ENCODE results near the gene WDR5.
A peak's percentile ranks its signal among the peaks of the same experiment; 100 is the strongest.

- TF ChIP-seq POLR2AphosphoS5 (IDR thresholded peaks at IDR 0.05) (peak in 1 of 3 donors; percentile 6), POLR2A (IDR thresholded peaks at IDR 0.05) (no peak), CTCF (IDR thresholded peaks at IDR 0.05) (no peak)
These were observed 29.8 kb downstream of the WDR5 start for GRCh38 chr9:134165357-134166315.

Data from breast epithelium (tissue), 3 donors.